Ureter (tissue), 1 donor: ENCODE results near the gene IL27RA. TPM values are rescaled to one million over a fixed set of nuclear protein-coding genes. Genes with fewer than 3 reads are reported as not detected.
"Not testable (repeated sequence)": the region's sequence is repeated elsewhere in the genome, so short reads cannot be mapped to it uniquely, and the experiment has no call there.

ENCODE experiments used
- DNase-seq: peaks from one replicate; pipeline ENCODE4 v3.0.0-alpha.2; 2020; ENCODE audit warnings: low spot score
- total RNA-seq: library from RNA; stranded (reverse); gene quantifications from one replicate; pipeline ENCODE4 v1.2.4, GENCODE V29; 2023
- donor health status: DM: yes; HTN: yes; CAD: no.

The IL27RA gene
- total RNA-seq, 1 donor from 2014 or later = 5.1 TPM

- DNase-seq = no peak
These were observed 32.5 kb upstream of the IL27RA start for GRCh38 chr19:13999085-13999484.

GRCh38 chr19:14000691-14001375, 30.7 kb upstream of the IL27RA start:
- no peak for DNase-seq

DNA sequence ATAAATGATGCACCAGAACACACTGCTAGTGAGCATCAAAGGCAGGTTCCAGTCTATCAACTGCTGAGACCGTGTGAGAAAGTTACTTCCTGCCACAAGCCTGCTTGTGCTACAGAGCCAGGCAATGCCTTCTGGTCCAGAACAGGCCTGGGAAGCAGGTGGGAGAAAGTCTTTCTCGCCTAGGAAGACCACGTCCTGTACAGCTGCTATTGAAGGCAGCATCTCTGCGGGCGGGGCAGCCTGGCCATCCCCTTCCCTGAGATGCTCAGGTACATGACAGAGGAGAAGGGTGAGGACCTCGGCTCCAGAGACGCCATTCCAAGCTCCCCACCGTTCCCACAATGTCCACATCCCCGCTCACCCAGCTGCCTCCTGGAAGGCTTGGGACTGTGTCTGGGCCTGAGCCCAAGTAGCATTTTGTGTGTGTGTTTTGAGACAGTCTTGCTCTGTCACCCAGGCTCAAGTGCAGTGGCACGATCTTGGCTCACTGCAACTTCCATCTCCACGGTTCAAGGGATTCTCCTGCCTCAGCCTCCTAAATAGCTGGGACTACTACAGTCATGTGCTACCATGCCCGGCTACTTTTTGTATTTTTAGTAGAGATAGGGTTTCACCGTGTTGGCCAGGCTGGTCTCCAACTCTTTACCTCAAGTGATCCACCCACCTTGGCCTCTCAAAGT, 28.9 kb upstream of the IL27RA start:
- no peak for DNase-seq

DNA sequence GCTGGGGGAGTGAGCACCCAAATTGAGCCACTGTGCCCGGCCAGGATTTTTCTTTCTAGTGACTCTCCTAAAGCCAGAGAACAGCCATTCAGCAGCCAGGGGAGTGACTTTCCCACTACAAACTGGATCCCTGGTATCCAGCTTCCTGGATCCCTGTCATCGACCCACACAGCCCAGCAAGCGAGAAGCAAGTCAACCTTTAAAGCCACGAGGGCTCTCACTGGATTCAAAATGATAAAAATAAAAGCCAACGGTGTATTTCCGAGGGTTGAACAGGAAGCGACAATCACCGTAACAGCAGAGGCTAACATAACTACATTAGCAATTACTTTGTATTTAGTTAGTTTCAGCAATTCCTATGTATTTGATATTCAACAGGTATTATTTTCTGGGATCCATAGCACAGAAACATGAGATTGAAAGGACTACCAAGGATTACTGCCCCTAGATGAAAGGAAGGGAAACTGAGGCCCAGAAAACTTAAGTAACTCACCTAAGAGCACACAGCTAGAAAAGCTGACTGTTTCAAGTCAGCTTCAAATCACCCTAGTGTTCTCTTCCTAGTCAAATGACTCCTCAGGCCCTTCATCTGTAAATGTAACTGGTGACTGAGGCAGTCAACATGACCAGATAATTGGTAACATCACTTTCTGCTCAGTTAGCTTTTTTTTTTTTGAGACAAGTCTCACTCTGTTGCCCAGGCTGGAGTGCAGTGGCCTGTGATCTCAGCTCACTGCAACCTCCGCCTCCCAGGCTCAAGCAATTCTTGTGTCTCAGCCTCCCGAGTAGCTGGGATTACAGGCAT, 28.1 kb upstream of the IL27RA start:
- no peak for DNase-seq

DNA sequence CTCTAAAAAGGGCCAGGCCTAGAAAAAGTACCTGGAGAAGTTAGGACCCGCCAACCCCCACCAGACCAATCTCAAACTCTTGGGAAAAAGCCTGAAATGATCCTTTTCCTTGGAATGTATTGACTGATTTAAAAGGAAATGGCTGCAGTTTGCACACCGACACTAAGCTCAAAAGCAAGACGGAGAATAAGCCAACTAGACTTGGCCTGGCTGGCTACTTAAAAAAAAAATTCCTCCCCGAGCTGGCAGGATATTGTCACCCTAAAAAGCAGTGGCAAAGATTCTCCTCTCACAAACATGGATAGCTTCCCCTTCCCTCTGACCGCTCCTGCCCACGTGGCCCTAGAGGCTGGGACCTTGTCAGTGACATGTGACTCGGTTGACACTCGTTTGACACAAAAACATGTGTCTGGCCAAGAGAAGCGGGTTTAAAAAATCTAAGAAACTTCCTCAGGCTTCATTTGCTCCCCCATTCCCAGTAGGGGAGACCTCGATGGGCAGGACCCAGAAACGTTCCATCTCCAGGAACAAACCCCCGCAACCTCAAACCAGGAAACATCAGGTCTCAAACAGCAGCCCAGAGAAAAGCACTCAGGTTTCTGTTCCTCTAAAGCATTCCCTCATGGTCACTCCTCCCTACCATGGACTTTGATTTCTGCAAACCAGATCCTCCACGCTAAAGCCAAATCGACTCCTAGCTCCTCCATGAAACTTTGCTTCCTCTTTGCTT, 26.8 kb upstream of the IL27RA start:
- no peak for DNase-seq

DNA sequence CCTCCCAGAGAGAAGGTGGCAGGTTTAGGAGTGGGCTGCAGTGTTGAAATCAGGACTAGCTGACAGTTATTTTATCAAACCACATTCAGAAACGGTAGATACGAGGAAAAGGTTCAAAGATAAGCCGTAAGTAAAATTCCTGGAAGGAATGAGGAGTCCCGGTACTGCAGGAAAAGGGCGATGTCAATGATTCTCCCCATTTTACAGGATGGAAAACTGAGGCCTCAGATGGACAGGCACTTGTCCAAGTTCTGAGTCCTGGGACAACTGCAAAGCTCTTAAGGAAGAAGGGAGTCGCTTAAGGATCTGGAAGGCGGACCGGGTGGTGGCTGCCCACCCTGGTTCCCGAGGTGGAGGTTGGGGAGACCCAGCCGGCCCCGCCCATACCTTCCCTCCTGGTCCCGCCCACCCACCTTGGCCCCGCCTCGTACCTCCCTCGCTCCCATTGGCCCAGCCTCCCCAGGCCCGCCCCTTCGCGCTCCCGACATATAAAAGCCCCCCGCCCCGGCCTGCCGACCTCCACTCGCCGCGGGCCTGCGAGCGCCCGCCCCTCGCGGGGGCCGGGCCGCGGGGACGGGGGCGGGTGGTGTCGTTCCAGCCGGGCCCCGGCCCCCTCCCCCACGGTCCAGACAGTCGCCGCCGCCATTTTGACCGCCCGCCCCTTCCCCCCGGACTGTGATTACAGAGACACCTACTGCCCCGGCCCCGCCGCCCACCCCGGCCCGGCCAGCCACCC, 26.0 kb upstream of the IL27RA start:
- peak; percentile 95 for DNase-seq

GRCh38 chr19:14006085-14006765, 25.3 kb upstream of the IL27RA start, which contains the start of gene RFX1:
RFX1 (minus strand) TSS chr19:14006320; CDS start chr19:13993843, 12,477 bp downstream.
- DNase-seq = peak; percentile 100

DNA sequence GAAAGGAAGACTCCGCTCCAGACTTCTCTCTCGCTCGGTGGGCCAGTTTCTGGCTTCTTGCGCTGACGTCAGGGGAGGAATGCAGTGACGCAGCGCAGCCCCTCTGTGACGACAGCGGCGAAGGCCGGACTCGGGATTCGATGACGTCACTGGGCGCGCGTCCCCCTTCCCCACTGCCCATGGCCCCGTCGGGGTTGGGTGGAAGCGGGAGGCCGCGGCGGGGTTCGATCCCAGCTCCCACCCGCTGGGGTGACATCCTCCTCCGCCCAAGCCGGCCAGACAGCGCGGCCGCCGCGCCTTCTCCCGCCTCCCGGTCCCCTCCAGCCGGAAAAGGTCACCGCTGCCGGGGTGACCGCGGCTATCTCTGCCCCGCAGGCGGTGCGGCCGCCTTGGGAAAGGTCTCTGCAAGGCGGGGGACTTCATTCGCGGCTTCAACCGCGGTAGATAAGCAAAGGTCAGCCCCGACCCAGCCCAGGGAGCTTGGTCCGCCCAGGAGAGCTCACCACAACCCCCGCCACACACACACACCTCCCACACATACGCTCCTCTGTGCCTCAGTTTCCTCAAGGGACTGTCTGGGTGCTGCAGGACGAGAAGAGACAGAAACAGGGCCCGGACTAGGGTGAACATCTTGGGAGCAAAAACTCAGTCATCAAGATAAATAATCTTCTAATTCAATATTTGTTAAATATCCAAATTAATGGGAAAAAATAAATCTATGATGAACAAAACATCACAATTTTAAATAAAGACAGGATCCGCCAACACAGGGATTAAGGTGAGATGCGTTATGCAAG, 24.6 kb upstream of the IL27RA start:
- DNase-seq = no peak

GRCh38 chr19:14012378-14012915, 19.1 kb upstream of the IL27RA start:
- no peak for DNase-seq

DNA sequence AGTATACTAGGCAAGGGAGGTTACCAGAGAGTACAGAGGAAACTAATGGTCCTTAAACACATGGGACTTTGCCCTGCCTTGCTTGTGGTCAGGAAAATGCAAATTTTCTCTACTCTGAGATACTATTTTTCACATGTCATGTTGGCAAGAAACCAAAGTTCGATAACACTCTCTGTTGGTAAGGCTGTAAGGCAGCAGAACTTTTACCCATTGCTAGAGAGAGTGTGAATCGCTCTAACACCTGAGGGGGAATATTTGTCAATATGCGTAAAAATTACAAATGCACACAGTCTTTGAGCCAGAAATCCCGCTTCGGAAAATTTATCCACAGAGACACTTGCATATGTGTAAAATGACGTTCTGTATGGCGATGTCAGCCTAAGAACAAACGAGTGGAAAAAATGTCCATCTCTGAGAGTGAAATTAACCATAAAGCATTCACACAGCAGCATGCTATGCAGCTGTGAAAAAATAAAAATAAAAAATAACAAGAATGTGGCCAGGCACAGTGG, 16.0 kb upstream of the IL27RA start:
- DNase-seq = no peak

- DNase-seq = no peak
These were observed 12.5 kb upstream of the IL27RA start for GRCh38 chr19:14019100-14019499.

DNA sequence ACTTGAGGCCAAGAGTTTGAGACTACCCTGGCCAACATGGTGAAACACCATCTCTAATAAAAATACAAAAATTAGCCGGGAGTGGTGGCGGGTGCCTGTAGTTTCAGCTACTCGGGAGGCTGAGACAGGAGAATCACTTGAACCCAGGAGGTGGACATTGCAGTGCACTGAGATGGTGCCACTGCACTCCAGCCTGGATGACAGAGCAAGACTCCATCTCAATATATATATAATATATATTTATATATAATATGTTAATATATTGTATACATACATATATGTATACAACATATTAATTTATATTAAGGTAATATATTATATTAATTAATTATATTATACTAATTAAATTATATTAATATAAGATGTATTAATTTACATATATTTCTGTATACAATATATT, 11.8 kb upstream of the IL27RA start:
- not testable (repeated sequence) for DNase-seq

DNA sequence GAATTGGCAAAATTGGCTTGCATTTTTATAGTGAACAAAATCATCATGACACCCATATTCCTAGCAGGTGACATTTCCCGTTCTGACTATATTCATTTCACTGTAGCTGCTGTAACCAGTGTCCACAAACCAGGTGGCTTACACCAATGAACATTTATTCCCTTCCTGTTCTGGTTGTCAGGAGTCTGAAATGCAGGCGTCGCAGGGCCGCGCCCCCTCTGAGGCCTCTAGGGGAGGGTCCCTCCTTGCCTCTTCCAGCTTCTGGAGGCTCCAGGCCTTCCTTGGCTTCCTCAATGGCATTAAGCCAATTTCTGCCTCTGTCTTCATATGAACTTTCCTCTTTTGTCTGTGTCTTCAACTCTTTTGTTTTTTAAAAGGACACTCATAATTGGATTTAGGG, 10.1 kb upstream of the IL27RA start:
- no peak for DNase-seq

DNA sequence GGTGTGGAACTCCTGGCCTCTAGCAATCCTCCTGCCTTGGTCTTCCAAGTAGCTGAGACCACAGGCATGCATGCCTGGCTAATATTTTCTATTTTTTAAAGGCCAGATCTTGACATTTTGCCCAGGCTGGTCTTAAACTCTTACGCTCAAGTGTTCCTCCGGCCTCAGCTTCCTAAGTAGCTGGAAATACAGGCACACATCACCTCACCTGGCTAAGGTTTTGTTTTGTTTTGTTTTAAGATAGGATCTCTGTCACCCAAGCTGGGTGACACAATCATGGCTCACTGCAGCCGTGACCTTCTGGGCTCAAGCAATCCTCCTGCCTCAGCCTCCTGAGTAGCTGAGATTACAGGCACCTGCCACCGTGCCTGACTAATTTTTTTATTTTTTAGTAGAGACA, 9.1 kb upstream of the IL27RA start:
- DNase-seq = no peak

DNA sequence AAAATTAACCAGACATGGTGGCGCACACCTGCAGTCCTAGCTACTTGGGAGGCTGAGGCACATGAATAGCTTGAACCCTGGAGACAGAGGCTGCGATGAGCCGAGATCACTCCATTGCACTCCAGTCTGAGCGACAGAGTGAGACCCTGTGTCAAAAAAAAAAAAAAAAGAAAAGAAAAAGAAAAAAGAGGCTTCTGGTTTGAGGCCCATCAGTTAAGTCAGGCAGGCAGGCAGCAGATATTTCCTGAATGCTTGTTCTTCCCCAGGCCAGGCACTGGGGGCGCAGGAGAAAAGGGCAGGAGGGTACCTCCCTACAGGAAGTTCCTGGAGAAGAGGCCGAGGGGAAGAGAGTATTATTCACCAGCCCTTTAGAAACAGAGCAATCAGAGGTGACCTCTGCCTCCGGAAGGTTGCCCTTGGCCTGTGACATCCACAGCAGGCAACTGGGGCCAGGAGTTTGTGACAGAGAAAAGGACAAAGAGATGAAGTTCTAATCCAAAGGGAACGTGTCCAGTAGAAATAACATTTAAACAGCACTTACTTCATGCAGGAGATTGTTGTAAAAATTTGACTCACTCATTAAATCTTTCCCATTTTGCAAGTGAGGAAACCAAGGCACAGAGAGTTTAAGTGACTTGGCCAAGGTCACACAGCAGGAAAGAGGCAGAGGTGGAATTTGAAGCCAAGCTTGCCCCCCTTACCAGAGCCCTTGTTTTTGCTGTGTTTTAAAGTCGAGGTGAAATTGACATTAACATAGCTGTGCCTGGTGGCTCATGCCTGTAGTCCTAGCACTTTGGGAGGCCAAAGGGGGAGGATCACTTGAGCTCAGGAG, 7.9 kb upstream of the IL27RA start:
- DNase-seq = peak; percentile 65

GRCh38 chr19:14026652-14027192, 4.8 kb upstream of the IL27RA start:
- DNase-seq = not testable (repeated sequence)

DNA sequence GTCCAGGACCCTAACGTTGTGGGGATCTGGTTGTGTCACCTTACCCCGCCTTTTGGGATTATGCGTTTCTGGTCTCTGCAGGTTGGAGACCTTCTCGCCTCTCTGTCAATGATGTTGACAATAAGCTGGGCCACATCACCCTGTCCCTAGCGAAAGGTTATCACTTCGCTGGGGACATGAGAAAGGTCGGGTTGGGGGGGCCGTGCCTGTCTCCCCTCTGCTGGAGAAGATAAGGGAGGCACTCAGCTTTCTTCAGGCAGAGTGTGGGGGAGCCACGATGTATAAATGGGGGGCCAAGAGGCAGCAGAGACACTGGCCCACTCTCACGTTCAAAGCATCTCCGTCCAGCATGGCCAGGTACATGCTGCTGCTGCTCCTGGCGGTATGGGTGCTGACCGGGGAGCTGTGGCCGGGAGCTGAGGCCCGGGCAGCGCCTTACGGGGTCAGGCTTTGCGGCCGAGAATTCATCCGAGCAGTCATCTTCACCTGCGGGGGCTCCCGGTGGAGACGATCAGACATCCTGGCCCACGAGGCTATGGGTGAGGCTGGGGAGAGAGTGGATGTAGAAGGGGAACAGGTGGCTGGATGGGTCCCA, 3.6 kb upstream of the IL27RA start, which contains the start of gene RLN3:
RLN3 (plus strand) TSS at position 293 of the 595 bp plus-strand sequence; CDS start at position 350, 57 bp downstream.
- DNase-seq = no peak
